Stomach smooth muscle (tissue), 2 donors: Measurements from ENCODE around the gene C8G.

Source experiments
- H3K27ac ChIP-seq: one replicate; pipeline ENCODE4 v1.7.0; 2013; ENCODE audit warnings: mild to moderate bottlenecking, low read length, inconsistent platforms
- H3K27me3 ChIP-seq, 2 donors: one replicate each; pipeline ENCODE4 v1.7.0; 2013; ENCODE audit warnings: low read length in 2 of 2; ENCODE audit not compliant: insufficient read depth in 2 of 2, control insufficient read depth in 1 of 2
- H3K36me3 ChIP-seq, 2 donors: one replicate each; pipeline ENCODE4 v1.7.0; 2013; ENCODE audit warnings: low read length in 2 of 2; ENCODE audit not compliant: control insufficient read depth in 2 of 2, insufficient read depth in 2 of 2
- H3K4me1 ChIP-seq: one replicate; pipeline ENCODE4 v1.7.0; 2013; ENCODE audit warnings: low read length; ENCODE audit not compliant: control insufficient read depth, insufficient read depth
- H3K4me3 ChIP-seq, 2 donors: one replicate each; pipeline ENCODE4 v1.7.0; 2013; ENCODE audit warnings: low read length in 2 of 2
- H3K9ac ChIP-seq, 2 donors: one replicate each; pipeline ENCODE4 v1.7.0; 2013; ENCODE audit warnings: low read length in 2 of 2, mild to moderate bottlenecking in 1 of 2
- H3K9me3 ChIP-seq, 2 donors: one replicate each; pipeline ENCODE4 v1.7.0; 2013; ENCODE audit warnings: low read length in 2 of 2; ENCODE audit not compliant: control insufficient read depth in 2 of 2
- donor health status: healthy.
- donor health status: Pancreatic carcinoma.

The C8G gene

GRCh38 chr9:136921307-136921706 is 23.7 kb upstream of the C8G start:
- no peak overlapping the region for H3K27ac ChIP-seq

GRCh38 chr9:136921718-136922117 is 23.3 kb upstream of the C8G start:
- H3K4me3 ChIP-seq = no peak overlapping the region
- H3K27me3 ChIP-seq = no peaks in the 10 kb centered on the region
- H3K4me1 ChIP-seq = no peaks in the 10 kb centered on the region
- H3K36me3 ChIP-seq = peaks cover 9 to 31% of the 10 kb centered on the region in 2 donors
- no peaks in the 10 kb centered on the region for H3K9me3 ChIP-seq
- no peak overlapping the region for H3K27ac ChIP-seq
- no peak overlapping the region for H3K9ac ChIP-seq

More at GRCh38 chr9:136921307-136921706, 23.7 kb upstream of the C8G start:
- Histone ChIP-seq H3K9ac (no peak overlapping the region), H3K27me3 (no peaks in the 10 kb centered on the region), H3K4me3 (no peak overlapping the region), H3K4me1 (no peaks in the 10 kb centered on the region), H3K9me3 (no peaks in the 10 kb centered on the region), H3K36me3 (peaks cover 9 to 35% of the 10 kb centered on the region in 2 donors)

GRCh38 chr9:136922540-136922939 is 22.5 kb upstream of the C8G start:
- Histone ChIP-seq H3K27me3 (no peaks in the 10 kb centered on the region), H3K27ac (no peak overlapping the region), H3K36me3 (peaks cover 9 to 32% of the 10 kb centered on the region in 2 donors), H3K4me1 (no peaks in the 10 kb centered on the region), H3K9me3 (no peaks in the 10 kb centered on the region), H3K9ac (no peak overlapping the region), H3K4me3 (no peak overlapping the region)

- no peak overlapping the region for H3K27ac ChIP-seq
- H3K36me3 ChIP-seq = peaks cover 9 to 29% of the 10 kb centered on the region in 2 donors
- peaks cover 3% of the 10 kb centered on the region for H3K4me1 ChIP-seq
- H3K9me3 ChIP-seq = no peaks in the 10 kb centered on the region
- no peak overlapping the region for H3K4me3 ChIP-seq
- H3K27me3 ChIP-seq = no peaks in the 10 kb centered on the region
- H3K9ac ChIP-seq = no peak overlapping the region
Observed at GRCh38 chr9:136923881-136924280, 21.2 kb upstream of the C8G start.

GRCh38 chr9:136925414-136926153 is 19.5 kb upstream of the C8G start:
- no peak overlapping the region for H3K4me3 ChIP-seq
- H3K36me3 ChIP-seq = peaks cover 6 to 18% of the 10 kb centered on the region in 2 donors
- peaks cover 3% of the 10 kb centered on the region for H3K4me1 ChIP-seq
- no peak overlapping the region for H3K27ac ChIP-seq
- no peaks in the 10 kb centered on the region for H3K9me3 ChIP-seq
- no peaks in the 10 kb centered on the region for H3K27me3 ChIP-seq
- no peak overlapping the region for H3K9ac ChIP-seq

- H3K36me3 ChIP-seq = peaks cover 0 to 12% of the 10 kb centered on the region in 2 donors
- no peak overlapping the region for H3K9ac ChIP-seq
- H3K4me1 ChIP-seq = peaks cover 3% of the 10 kb centered on the region
- H3K27me3 ChIP-seq = no peaks in the 10 kb centered on the region
- H3K9me3 ChIP-seq = no peaks in the 10 kb centered on the region
- H3K27ac ChIP-seq = no peak overlapping the region
- H3K4me3 ChIP-seq = no peak overlapping the region
Observed at GRCh38 chr9:136926154-136926704, 18.8 kb upstream of the C8G start.

GRCh38 chr9:136926749-136927148 is 18.3 kb upstream of the C8G start:
- H3K4me3 ChIP-seq = no peak overlapping the region
- no peak overlapping the region for H3K9ac ChIP-seq
- no peak overlapping the region for H3K27ac ChIP-seq
- peaks cover 3% of the 10 kb centered on the region for H3K4me1 ChIP-seq
- H3K9me3 ChIP-seq = no peaks in the 10 kb centered on the region
- peaks cover 0 to 12% of the 10 kb centered on the region in 2 donors for H3K36me3 ChIP-seq
- no peaks in the 10 kb centered on the region for H3K27me3 ChIP-seq

- H3K27ac ChIP-seq = no peak overlapping the region
- no peak overlapping the region for H3K9ac ChIP-seq
- peaks cover 0 to 12% of the 10 kb centered on the region in 2 donors for H3K36me3 ChIP-seq
- peaks cover 3% of the 10 kb centered on the region for H3K4me1 ChIP-seq
- H3K27me3 ChIP-seq = no peaks in the 10 kb centered on the region
- H3K4me3 ChIP-seq = no peak overlapping the region
- H3K9me3 ChIP-seq = no peaks in the 10 kb centered on the region
Observed at GRCh38 chr9:136927343-136928271, 17.4 kb upstream of the C8G start.

GRCh38 chr9:136928591-136928990 is 16.5 kb upstream of the C8G start:
- Histone ChIP-seq H3K27ac (no peak overlapping the region), H3K4me1 (peaks cover 3% of the 10 kb centered on the region), H3K36me3 (peaks cover 0 to 12% of the 10 kb centered on the region in 2 donors), H3K27me3 (no peaks in the 10 kb centered on the region), H3K9ac (no peak overlapping the region), H3K9me3 (no peaks in the 10 kb centered on the region), H3K4me3 (no peak overlapping the region)

GRCh38 chr9:136930014-136930413 is 15.0 kb upstream of the C8G start:
- Histone ChIP-seq H3K9me3 (no peaks in the 10 kb centered on the region), H3K27me3 (no peaks in the 10 kb centered on the region), H3K9ac (no peak overlapping the region), H3K4me1 (peaks cover 3% of the 10 kb centered on the region), H3K36me3 (peaks cover 0 to 12% of the 10 kb centered on the region in 2 donors), H3K4me3 (no peak overlapping the region), H3K27ac (no peak overlapping the region)
